Measurements from ENCODE around the gene PPP2R2C. TPM values are rescaled to one million over a fixed set of nuclear protein-coding genes. Genes with fewer than 3 reads are reported as not detected.

The PPP2R2C gene
- total and polyA plus RNA-seq, 2 of the 4 experiments (the other 2 are of a cell fraction) = 0.03 TPM; not detected in 1

DNA sequence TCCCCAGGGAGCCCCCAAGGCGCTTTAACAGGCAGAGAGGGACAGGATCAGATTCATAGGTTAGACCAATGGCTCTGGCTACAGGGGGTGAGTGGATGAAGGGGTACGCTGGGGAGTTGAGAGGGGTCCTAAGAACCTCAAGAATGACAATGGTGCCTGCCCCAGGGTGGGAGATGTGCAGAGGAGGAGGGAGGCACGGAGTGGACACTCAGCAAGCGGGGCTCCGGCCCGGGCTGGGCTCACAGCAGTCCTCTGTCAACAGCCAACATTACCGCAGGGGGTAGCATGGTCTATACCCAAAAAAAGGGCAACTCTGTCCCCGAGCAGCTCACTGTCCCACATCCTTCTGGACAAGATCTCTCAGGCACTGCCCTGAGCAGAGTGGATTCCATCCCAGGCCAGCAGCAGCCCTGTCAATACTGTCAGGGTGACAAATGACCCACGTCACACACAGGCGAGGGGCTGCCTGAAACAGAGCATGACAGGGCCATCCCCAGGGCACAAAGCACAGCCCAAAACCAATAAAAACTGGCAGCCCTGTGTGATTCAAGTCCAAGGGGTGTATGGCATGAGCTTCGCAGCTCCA is 47.7 kb upstream of the PPP2R2C start:
- Histone ChIP-seq H4K20me1 (ENCODE audit: insufficient read depth, low read length) (no peaks in the 10 kb centered on the region), H3K18ac (ENCODE audit: low read depth, low read length) (no peak overlapping the region), H3K9ac (ENCODE audit: low read depth, low read length) (no peak overlapping the region), H3K4me3 (ENCODE audit: insufficient read depth, low read depth, low read length) (no peak overlapping the region), H3K9me1 (ENCODE audit: insufficient read depth, low read length) (no peaks in the 10 kb centered on the region), H2BK5ac (ENCODE audit: low read depth, low read length, poor library complexity, severe bottlenecking) (no peak overlapping the region), H3K56ac (ENCODE audit: extremely low read depth, insufficient read depth, low read length) (no peak overlapping the region; the same call in 1 of the 2 replicates), H3K14ac (replicated peaks; ENCODE audit: low read depth, low read length) (no peak overlapping the region), H2BK120ac (ENCODE audit: low read depth, low read length) (no peak overlapping the region), H3K36me3 (ENCODE audit: control insufficient read depth, insufficient read depth, low read length) (no peaks in the 10 kb centered on the region), H3K79me1 (ENCODE audit: low read depth in 1 of 2, low read length in 2 of 2) (no peaks in the 10 kb centered on the region), H3K27ac (ENCODE audit: insufficient read depth, low read length) (no peak overlapping the region), H2BK15ac (ENCODE audit: low read depth, low read length) (no peak overlapping the region), H3K4ac (ENCODE audit: low read depth, low read length) (no peak overlapping the region), H4K91ac (ENCODE audit: insufficient read depth, low read depth, low read length) (no peak overlapping the region), H2AFZ (replicated peaks; ENCODE audit: low read length, poor library complexity) (no peak overlapping the region), H4K5ac (ENCODE audit: low read depth, low read length) (no peak overlapping the region), H3K9me3 (ENCODE audit: control insufficient read depth, insufficient read depth, low read length) (no peaks in the 10 kb centered on the region), H3K23ac (ENCODE audit: low read depth, low read length) (no peak overlapping the region), H2AK9ac (replicated peaks; ENCODE audit: low read depth, low read length, poor library complexity) (no peak overlapping the region), H4K8ac (ENCODE audit: low read depth in 2 of 2, low read length in 2 of 2) (no peak overlapping the region), H3K4me2 (ENCODE audit: low read depth, low read length) (no peak overlapping the region), H3K27me3 (ENCODE audit: control insufficient read depth, insufficient read depth, low read length) (peaks cover 2% of the 10 kb centered on the region; the same call in 1 of the 2 replicates), H3K4me1 (ENCODE audit: control insufficient read depth, insufficient read depth, low read length) (no peaks in the 10 kb centered on the region), H2BK20ac (ENCODE audit: low read depth, low read length) (no peak overlapping the region), H2AK5ac (ENCODE audit: low read depth, low read length) (no peak overlapping the region)
- no peak for DNase-seq
- in situ Hi-C loops (cut with MboI; ENCODE audit: low sequenced_read_pairs) (no loop called here), intact Hi-C loops (cut with micrococcal nuclease) (no loop called here), dilution Hi-C loops (cut with HindIII; ENCODE audit: low sequenced_read_pairs, unreplicated experiment) (no loop called here)
- no peak for TF ChIP-seq MXI1 (IDR thresholded peaks at IDR 0.05; ENCODE audit: borderline replicate concordance, low read depth, low read length)
- TF ChIP-seq POLR2A (IDR thresholded peaks at IDR 0.05; ENCODE audit: low read depth, low read length) = no peak
- no peak for TF ChIP-seq FOS (IDR thresholded peaks at IDR 0.05; ENCODE audit: low read depth, low read length)
- no peak for TF ChIP-seq CHD1 (IDR thresholded peaks at IDR 0.05; ENCODE audit: low read depth, low read length)
- TF ChIP-seq, protein P1, sequence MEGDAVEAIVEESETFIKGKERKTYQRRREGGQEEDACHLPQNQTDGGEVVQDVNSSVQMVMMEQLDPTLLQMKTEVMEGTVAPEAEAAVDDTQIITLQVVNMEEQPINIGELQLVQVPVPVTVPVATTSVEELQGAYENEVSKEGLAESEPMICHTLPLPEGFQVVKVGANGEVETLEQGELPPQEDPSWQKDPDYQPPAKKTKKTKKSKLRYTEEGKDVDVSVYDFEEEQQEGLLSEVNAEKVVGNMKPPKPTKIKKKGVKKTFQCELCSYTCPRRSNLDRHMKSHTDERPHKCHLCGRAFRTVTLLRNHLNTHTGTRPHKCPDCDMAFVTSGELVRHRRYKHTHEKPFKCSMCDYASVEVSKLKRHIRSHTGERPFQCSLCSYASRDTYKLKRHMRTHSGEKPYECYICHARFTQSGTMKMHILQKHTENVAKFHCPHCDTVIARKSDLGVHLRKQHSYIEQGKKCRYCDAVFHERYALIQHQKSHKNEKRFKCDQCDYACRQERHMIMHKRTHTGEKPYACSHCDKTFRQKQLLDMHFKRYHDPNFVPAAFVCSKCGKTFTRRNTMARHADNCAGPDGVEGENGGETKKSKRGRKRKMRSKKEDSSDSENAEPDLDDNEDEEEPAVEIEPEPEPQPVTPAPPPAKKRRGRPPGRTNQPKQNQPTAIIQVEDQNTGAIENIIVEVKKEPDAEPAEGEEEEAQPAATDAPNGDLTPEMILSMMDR (conservative IDR thresholded peaks at IDR 0.05; ENCODE audit: low read depth, low read length) = no peak
- TF ChIP-seq, protein P2, sequence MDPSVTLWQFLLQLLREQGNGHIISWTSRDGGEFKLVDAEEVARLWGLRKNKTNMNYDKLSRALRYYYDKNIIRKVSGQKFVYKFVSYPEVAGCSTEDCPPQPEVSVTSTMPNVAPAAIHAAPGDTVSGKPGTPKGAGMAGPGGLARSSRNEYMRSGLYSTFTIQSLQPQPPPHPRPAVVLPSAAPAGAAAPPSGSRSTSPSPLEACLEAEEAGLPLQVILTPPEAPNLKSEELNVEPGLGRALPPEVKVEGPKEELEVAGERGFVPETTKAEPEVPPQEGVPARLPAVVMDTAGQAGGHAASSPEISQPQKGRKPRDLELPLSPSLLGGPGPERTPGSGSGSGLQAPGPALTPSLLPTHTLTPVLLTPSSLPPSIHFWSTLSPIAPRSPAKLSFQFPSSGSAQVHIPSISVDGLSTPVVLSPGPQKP (IDR thresholded peaks at IDR 0.05; ENCODE audit: borderline replicate concordance, low read depth, low read length) = no peak
- no peak for TF ChIP-seq MAZ (IDR thresholded peaks at IDR 0.05; ENCODE audit: borderline replicate concordance, low read depth, low read length)
- TF ChIP-seq BHLHE40 (IDR thresholded peaks at IDR 0.05; ENCODE audit: low read depth, low read length) = no peak
- TF ChIP-seq NFE2L2 (IDR thresholded peaks at IDR 0.05; ENCODE audit: low read depth, low read length) = no peak
- no peak for TF ChIP-seq RAD21 (IDR thresholded peaks at IDR 0.05; ENCODE audit: low read length)
- no peak for TF ChIP-seq RFX5 (IDR thresholded peaks at IDR 0.05; ENCODE audit: low read depth, low read length)
- TF ChIP-seq MAFK (IDR thresholded peaks at IDR 0.05; ENCODE audit: low read depth, low read length) = no peak
- TF ChIP-seq, protein P3, sequence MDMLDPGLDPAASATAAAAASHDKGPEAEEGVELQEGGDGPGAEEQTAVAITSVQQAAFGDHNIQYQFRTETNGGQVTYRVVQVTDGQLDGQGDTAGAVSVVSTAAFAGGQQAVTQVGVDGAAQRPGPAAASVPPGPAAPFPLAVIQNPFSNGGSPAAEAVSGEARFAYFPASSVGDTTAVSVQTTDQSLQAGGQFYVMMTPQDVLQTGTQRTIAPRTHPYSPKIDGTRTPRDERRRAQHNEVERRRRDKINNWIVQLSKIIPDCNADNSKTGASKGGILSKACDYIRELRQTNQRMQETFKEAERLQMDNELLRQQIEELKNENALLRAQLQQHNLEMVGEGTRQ (IDR thresholded peaks at IDR 0.05; ENCODE audit: low read depth, low read length) = no peak
- TF ChIP-seq SMC3 (IDR thresholded peaks at IDR 0.05; ENCODE audit: low read depth, low read length) = no peak
- no peak for TF ChIP-seq RCOR1 (IDR thresholded peaks at IDR 0.05; ENCODE audit: insufficient replicate concordance, low read length)
- no peak for TF ChIP-seq CEBPB (IDR thresholded peaks at IDR 0.05; ENCODE audit: low read depth, low read length)
- WGBS, 2 experiments (ENCODE audit: extremely low coverage in 2 of 2, insufficient read length in 1 of 2) = 0% methylated on average over 1 of the region's 11 CpGs; no CpG with 5 or more reads in 1 of the 2 experiments
- POLR2A ChIA-PET (ENCODE audit: unreplicated experiment) = no interaction called here
- ATAC-seq (ENCODE audit: low read depth) = no peak
- no TSS peak for BruUV-seq (replicated peaks)
- CTCF ChIA-PET = no interaction called here

Measured in IMR-90 (cell line).